IPS-18a (cell line): ENCODE data around the gene TAF4.

Experiments used
- H3K27ac ChIP-seq: one replicate; pipeline ENCODE4 v1.5.1; 2013; ENCODE audit warnings: low read length
- H3K27me3 ChIP-seq: one replicate; pipeline ENCODE4 v1.6.1; 2013; ENCODE audit warnings: mild to moderate bottlenecking, low read length; ENCODE audit not compliant: control insufficient read depth, insufficient read depth
- H3K36me3 ChIP-seq: one replicate; pipeline ENCODE4 v1.6.1; 2013; ENCODE audit warnings: low read depth, low read length; ENCODE audit not compliant: control insufficient read depth
- H3K4me1 ChIP-seq: one replicate; pipeline ENCODE4 v1.6.1; 2013; ENCODE audit warnings: low read depth, low read length; ENCODE audit not compliant: control insufficient read depth
- H3K4me3 ChIP-seq: one replicate; pipeline ENCODE4 v1.5.1; 2013; ENCODE audit warnings: low read length
- H3K9ac ChIP-seq: one replicate; pipeline ENCODE4 v1.6.1; 2013; ENCODE audit warnings: mild to moderate bottlenecking, low read length, moderate library complexity
- H3K9me3 ChIP-seq: one replicate; pipeline ENCODE4 v1.6.1; 2013; ENCODE audit warnings: low read depth, low read length; ENCODE audit not compliant: control insufficient read depth

Gene TAF4

GRCh38 chr20:62002882-62003480 is 62.7 kb downstream of the TAF4 start:
- no peaks in the 10 kb centered on the region for H3K9me3 ChIP-seq
- H3K9ac ChIP-seq, result no peak overlapping the region
- H3K27me3 ChIP-seq, result no peaks in the 10 kb centered on the region
- no peak overlapping the region for H3K27ac ChIP-seq
- H3K36me3 ChIP-seq, result peaks cover 73% of the 10 kb centered on the region
- H3K4me1 ChIP-seq, result no peaks in the 10 kb centered on the region
- no peak overlapping the region for H3K4me3 ChIP-seq

GRCh38 chr20:62001178-62001715 is 64.4 kb downstream of the TAF4 start:
- Histone ChIP-seq H3K9me3 (no peaks in the 10 kb centered on the region), H3K4me1 (no peaks in the 10 kb centered on the region), H3K27me3 (no peaks in the 10 kb centered on the region), H3K27ac (no peak overlapping the region), H3K9ac (no peak overlapping the region), H3K4me3 (no peak overlapping the region), H3K36me3 (peaks cover 76% of the 10 kb centered on the region)

GRCh38 chr20:61998343-61999121 is 67.1 kb downstream of the TAF4 start:
- Histone ChIP-seq H3K36me3 (peaks cover 79% of the 10 kb centered on the region), H3K27ac (no peak overlapping the region), H3K9me3 (no peaks in the 10 kb centered on the region), H3K9ac (no peak overlapping the region), H3K27me3 (no peaks in the 10 kb centered on the region), H3K4me3 (no peak overlapping the region), H3K4me1 (no peaks in the 10 kb centered on the region)

GRCh38 chr20:61997891-61998290 is 67.8 kb downstream of the TAF4 start:
- Histone ChIP-seq H3K4me1 (no peaks in the 10 kb centered on the region), H3K36me3 (peaks cover 81% of the 10 kb centered on the region)

GRCh38 chr20:61997372-61997771 is 68.3 kb downstream of the TAF4 start:
- Histone ChIP-seq H3K4me3 (no peak overlapping the region), H3K27ac (no peak overlapping the region), H3K4me1 (no peaks in the 10 kb centered on the region), H3K9me3 (no peaks in the 10 kb centered on the region), H3K27me3 (no peaks in the 10 kb centered on the region), H3K9ac (no peak overlapping the region), H3K36me3 (peaks cover 81% of the 10 kb centered on the region)

More at GRCh38 chr20:61997891-61998290, 67.8 kb downstream of the TAF4 start:
- no peaks in the 10 kb centered on the region for H3K27me3 ChIP-seq
- H3K27ac ChIP-seq, result no peak overlapping the region
- no peak overlapping the region for H3K4me3 ChIP-seq
- H3K9me3 ChIP-seq, result no peaks in the 10 kb centered on the region
- H3K9ac ChIP-seq, result no peak overlapping the region

- H3K36me3 ChIP-seq, result peaks cover 80% of the 10 kb centered on the region
- H3K27ac ChIP-seq, result no peak overlapping the region
Measured at GRCh38 chr20:61994546-61994945, 71.1 kb downstream of the TAF4 start.

GRCh38 chr20:61993058-61993457 is 72.6 kb downstream of the TAF4 start:
- Histone ChIP-seq H3K27ac (no peak overlapping the region), H3K36me3 (peaks cover 66% of the 10 kb centered on the region), H3K9ac (no peak overlapping the region)

More at GRCh38 chr20:61994546-61994945, 71.1 kb downstream of the TAF4 start:
- Histone ChIP-seq H3K9me3 (no peaks in the 10 kb centered on the region), H3K27me3 (no peaks in the 10 kb centered on the region), H3K9ac (no peak overlapping the region), H3K4me3 (no peak overlapping the region), H3K4me1 (no peaks in the 10 kb centered on the region)

GRCh38 chr20:61991476-61991875 is 74.2 kb downstream of the TAF4 start:
- H3K27ac ChIP-seq, result no peak overlapping the region
- no peaks in the 10 kb centered on the region for H3K4me1 ChIP-seq
- H3K27me3 ChIP-seq, result no peaks in the 10 kb centered on the region
- H3K9ac ChIP-seq, result no peak overlapping the region
- H3K4me3 ChIP-seq, result no peak overlapping the region
- peaks cover 60% of the 10 kb centered on the region for H3K36me3 ChIP-seq
- H3K9me3 ChIP-seq, result no peaks in the 10 kb centered on the region

More at GRCh38 chr20:61993058-61993457, 72.6 kb downstream of the TAF4 start:
- Histone ChIP-seq H3K27me3 (no peaks in the 10 kb centered on the region), H3K9me3 (no peaks in the 10 kb centered on the region), H3K4me3 (no peak overlapping the region), H3K4me1 (no peaks in the 10 kb centered on the region)

GRCh38 chr20:61990484-61990883 is 75.2 kb downstream of the TAF4 start:
- no peak overlapping the region for H3K27ac ChIP-seq
- H3K9ac ChIP-seq, result no peak overlapping the region
- no peaks in the 10 kb centered on the region for H3K9me3 ChIP-seq
- no peak overlapping the region for H3K4me3 ChIP-seq
- H3K4me1 ChIP-seq, result no peaks in the 10 kb centered on the region
- H3K27me3 ChIP-seq, result no peaks in the 10 kb centered on the region
- peaks cover 55% of the 10 kb centered on the region for H3K36me3 ChIP-seq

GRCh38 chr20:61989741-61990140 is 75.9 kb downstream of the TAF4 start:
- no peaks in the 10 kb centered on the region for H3K4me1 ChIP-seq
- H3K36me3 ChIP-seq, result peaks cover 48% of the 10 kb centered on the region
- H3K4me3 ChIP-seq, result no peak overlapping the region
- no peak overlapping the region for H3K27ac ChIP-seq
- H3K27me3 ChIP-seq, result no peaks in the 10 kb centered on the region
- no peaks in the 10 kb centered on the region for H3K9me3 ChIP-seq
- H3K9ac ChIP-seq, result no peak overlapping the region

GRCh38 chr20:61988665-61989064 is 77.0 kb downstream of the TAF4 start:
- Histone ChIP-seq H3K36me3 (peaks cover 49% of the 10 kb centered on the region), H3K27me3 (no peaks in the 10 kb centered on the region), H3K27ac (no peak overlapping the region), H3K9ac (no peak overlapping the region), H3K4me1 (no peaks in the 10 kb centered on the region), H3K9me3 (no peaks in the 10 kb centered on the region), H3K4me3 (no peak overlapping the region)
